ENCODE measurements around the gene KDSR. TPM values are rescaled to one million over a fixed set of nuclear protein-coding genes. Genes with fewer than 3 reads are reported as not detected.
A peak's percentile ranks its signal among the peaks of the same experiment; 100 is the strongest.

The KDSR gene
- total RNA-seq, 2 donors from 2014 or later, result 14.5 TPM

DNA sequence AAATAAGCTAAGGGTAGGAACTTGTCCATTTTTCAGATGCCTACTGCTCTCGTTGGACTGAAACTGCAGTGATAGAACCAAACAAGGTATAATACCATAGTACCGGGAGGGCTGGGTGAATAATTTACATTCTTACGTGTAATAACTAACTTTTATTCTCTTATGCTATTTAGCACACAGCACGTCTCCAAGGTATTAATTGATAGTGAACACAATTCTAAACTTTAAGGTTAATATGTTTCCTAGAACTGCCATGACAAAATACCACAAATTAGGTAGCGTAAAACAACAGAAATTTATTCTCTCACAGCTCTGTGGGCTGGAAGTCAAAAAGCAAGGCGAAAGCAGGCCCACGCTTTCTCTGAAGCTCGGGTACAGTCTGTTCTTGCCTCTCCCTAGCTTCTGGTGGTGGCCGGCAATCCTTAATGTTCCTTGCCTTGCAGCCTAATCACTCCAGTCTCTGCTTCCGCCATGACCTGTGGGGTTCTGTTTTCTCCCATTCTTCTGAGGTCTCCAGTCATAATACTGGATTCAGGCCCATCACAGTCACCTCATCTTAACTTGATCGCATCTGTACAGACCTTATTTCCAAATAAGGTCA, 41.8 kb downstream of the KDSR start:
- ATAC-seq (peak; percentile 26), DNase-seq (no peak)
- TF ChIP-seq POLR2A (IDR thresholded peaks at IDR 0.05), result no peak
- TF ChIP-seq, protein P1, sequence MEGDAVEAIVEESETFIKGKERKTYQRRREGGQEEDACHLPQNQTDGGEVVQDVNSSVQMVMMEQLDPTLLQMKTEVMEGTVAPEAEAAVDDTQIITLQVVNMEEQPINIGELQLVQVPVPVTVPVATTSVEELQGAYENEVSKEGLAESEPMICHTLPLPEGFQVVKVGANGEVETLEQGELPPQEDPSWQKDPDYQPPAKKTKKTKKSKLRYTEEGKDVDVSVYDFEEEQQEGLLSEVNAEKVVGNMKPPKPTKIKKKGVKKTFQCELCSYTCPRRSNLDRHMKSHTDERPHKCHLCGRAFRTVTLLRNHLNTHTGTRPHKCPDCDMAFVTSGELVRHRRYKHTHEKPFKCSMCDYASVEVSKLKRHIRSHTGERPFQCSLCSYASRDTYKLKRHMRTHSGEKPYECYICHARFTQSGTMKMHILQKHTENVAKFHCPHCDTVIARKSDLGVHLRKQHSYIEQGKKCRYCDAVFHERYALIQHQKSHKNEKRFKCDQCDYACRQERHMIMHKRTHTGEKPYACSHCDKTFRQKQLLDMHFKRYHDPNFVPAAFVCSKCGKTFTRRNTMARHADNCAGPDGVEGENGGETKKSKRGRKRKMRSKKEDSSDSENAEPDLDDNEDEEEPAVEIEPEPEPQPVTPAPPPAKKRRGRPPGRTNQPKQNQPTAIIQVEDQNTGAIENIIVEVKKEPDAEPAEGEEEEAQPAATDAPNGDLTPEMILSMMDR (IDR thresholded peaks at IDR 0.05), result no peak
- Histone ChIP-seq H3K36me3 (replicated peaks in 1 of 2; ENCODE audit: insufficient read depth in 1 of 2, low read depth in 2 of 2) (no peaks in the 10 kb centered on the region), H3K27ac (peak overlapping the region; percentile 13 to 75 (median 58)), H3K4me1 (peaks cover 29% of the 10 kb centered on the region), H3K9me3 (no peaks in the 10 kb centered on the region), H3K4me3 (no peak overlapping the region), H3K27me3 (no peaks in the 10 kb centered on the region)
- intact Hi-C loops (cut with DNase I), result no loop called here
- WGBS, 2 donors, result 45 to 52% methylated on average over 11 of the region's 11 CpGs

DNA sequence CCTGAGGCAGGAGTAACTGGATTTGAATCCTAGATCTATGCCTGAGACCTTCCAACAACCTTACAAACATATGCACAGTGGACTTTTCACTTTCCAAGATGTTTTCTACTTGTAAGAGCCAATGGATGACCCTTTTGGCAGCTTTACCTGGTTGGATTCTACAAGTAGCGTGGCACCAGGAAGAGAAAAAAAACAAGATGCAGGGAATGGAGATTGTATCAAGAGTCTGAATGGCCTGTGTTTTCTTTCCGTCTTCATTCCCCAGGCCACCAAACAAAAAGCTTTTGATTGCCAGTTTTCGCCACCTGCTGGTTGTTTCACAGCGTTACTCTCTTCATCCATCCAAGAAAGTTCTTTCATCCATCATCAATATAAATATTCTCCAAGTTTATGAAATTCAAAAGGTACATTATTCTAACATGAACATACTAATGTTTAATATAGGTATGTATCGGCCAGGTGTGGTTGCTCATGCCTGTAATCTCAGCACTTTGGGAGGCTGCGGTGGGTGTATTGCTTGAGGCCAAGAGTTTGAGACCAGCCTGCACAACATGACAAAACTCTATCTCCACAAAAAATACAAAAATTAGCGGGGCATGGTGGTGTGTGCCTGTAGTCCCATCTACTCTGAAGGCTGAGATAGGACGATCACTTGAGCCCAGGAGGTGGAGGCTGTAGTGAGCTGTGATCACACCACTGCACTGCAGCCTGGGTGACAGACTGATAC, 43.9 kb downstream of the KDSR start:
- H3K27ac ChIP-seq, result peak overlapping the region in 2 of 4 donors; percentile 54 to 57
- H3K4me3 ChIP-seq, result no peak overlapping the region
- H3K36me3 ChIP-seq (replicated peaks in 1 of 2; ENCODE audit: insufficient read depth in 1 of 2, low read depth in 2 of 2), result no peaks in the 10 kb centered on the region
- no peaks in the 10 kb centered on the region for H3K27me3 ChIP-seq
- ATAC-seq (no peak), DNase-seq (peak; percentile 62 to 70 (median 66))
- TF ChIP-seq, protein P1 (IDR thresholded peaks at IDR 0.05), result peak; percentile 45 to 87 (median 83)
- TF ChIP-seq POLR2A (IDR thresholded peaks at IDR 0.05), result no peak
- no peaks in the 10 kb centered on the region for H3K9me3 ChIP-seq
- 14 to 23% methylated on average over 8 of the region's 8 CpGs for WGBS, 2 donors
- peaks cover 43% of the 10 kb centered on the region for H3K4me1 ChIP-seq
- intact Hi-C loops (cut with DNase I), result loop anchor here (5.0 kb wide), 1 partner anchor 301 kb away; no protein-coding TSS in a partner anchor

DNA sequence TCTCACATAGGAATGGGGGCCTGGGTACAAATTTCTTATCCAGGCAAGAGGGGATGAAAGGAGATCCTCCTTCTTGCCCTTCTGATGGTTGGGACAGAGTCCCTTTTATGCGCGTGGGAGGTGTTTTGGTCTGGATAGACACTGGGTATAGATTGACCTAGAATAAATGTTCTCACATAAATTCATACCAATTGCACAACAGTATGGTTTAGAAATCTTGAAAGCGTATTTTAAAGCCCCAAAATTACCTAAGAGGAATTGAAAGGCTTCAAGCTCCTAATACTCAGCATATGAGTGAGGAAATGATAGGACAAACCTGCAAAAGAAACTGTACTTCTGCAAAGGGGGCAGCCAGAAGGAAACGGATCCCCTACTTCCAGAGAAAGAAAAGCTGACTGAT, 44.8 kb downstream of the KDSR start:
- H3K27me3 ChIP-seq, result no peaks in the 10 kb centered on the region
- H3K9me3 ChIP-seq, result no peaks in the 10 kb centered on the region
- no peak for DNase-seq
- H3K4me1 ChIP-seq, result peaks cover 45% of the 10 kb centered on the region
- intact Hi-C loops (cut with DNase I), result loop anchor here (5.0 kb wide), 1 partner anchor 300 kb away; no protein-coding TSS in a partner anchor
- H3K36me3 ChIP-seq (replicated peaks in 1 of 2; ENCODE audit: insufficient read depth in 1 of 2, low read depth in 2 of 2), result no peaks in the 10 kb centered on the region
- TF ChIP-seq POLR2A (IDR thresholded peaks at IDR 0.05), result no peak
- TF ChIP-seq, protein P1 (IDR thresholded peaks at IDR 0.05), result no peak
- no peak overlapping the region for H3K4me3 ChIP-seq
- H3K27ac ChIP-seq, result peak overlapping the region in 2 of 4 donors; percentile 54 to 57
- ATAC-seq, result no peak
- 61 to 87% methylated on average over 4 of the region's 4 CpGs for WGBS, 2 donors

DNA sequence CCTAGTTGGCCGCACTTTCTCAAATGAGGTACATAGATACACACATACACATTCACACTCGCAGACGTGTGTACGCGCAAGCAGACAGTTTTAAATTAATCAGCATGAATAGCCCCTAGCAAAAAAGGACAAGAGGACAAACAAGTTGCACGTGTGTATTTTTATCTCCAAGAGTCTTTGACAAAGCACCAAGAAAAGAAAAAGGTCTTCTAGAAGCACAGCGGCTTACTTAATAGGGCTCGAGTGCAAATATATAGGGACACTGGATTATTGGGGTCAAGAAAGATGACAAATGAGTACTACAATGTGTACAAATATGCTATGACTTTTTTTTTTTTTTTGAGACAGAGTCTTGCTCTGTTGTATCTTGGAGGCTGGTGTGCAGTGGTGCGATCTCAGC, 45.7 kb downstream of the KDSR start:
- intact Hi-C loops (cut with DNase I), result loop anchor here (5.0 kb wide), 1 partner anchor 299 kb away; no protein-coding TSS in a partner anchor
- H3K27me3 ChIP-seq, result no peaks in the 10 kb centered on the region
- peaks cover 45% of the 10 kb centered on the region for H3K4me1 ChIP-seq
- no peak overlapping the region for H3K4me3 ChIP-seq
- DNase-seq, result no peak
- TF ChIP-seq POLR2A (IDR thresholded peaks at IDR 0.05), result no peak
- TF ChIP-seq, protein P1 (IDR thresholded peaks at IDR 0.05), result no peak
- ATAC-seq, result no peak
- H3K9me3 ChIP-seq, result no peaks in the 10 kb centered on the region
- H3K27ac ChIP-seq, result peak overlapping the region; percentile 64 to 89 (median 84)
- WGBS, 2 donors, result 72 to 77% methylated on average over 9 of the region's 9 CpGs
- no peaks in the 10 kb centered on the region for H3K36me3 ChIP-seq (replicated peaks in 1 of 2; ENCODE audit: insufficient read depth in 1 of 2, low read depth in 2 of 2)

Data from body of pancreas (tissue), 4 donors.